HG03432 (cell line): Measurements from ENCODE around the gene NRXN2.

Source experiments
- ATAC-seq: cut with Tn5 transposase; IDR thresholded peaks from one replicate; pipeline ENCODE4 v1.9.1; 2021; ENCODE audit warnings: mild to moderate bottlenecking, moderate library complexity; ENCODE audit not compliant: unreplicated experiment

NRXN2 gene

DNA sequence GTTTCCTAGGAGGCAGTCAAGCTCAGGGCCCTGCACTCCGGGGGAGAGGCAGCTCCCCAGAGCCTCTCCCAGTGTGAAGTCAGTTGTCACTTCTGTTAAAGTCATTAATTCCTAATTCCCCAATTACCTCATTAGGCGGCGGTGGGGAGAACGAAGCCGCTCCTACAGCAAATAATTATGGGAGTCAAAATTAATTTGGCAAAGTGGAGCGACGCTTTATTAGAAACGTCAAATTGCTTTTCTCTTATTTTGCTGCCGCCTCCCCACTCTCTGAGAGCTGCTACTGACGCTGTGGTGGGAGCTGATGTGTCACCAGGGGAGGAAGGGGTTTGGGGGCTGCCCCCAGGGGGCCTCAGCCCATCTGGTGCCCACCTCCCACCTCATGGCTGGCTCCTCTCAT lies 90.3 kb downstream of the NRXN2 start:
- no peak for ATAC-seq

GRCh38 chr11:64632237-64632636 lies 90.8 kb downstream of the NRXN2 start:
- ATAC-seq = no peak

- ATAC-seq = no peak
Observed at GRCh38 chr11:64631675-64632074, 91.3 kb downstream of the NRXN2 start.

DNA sequence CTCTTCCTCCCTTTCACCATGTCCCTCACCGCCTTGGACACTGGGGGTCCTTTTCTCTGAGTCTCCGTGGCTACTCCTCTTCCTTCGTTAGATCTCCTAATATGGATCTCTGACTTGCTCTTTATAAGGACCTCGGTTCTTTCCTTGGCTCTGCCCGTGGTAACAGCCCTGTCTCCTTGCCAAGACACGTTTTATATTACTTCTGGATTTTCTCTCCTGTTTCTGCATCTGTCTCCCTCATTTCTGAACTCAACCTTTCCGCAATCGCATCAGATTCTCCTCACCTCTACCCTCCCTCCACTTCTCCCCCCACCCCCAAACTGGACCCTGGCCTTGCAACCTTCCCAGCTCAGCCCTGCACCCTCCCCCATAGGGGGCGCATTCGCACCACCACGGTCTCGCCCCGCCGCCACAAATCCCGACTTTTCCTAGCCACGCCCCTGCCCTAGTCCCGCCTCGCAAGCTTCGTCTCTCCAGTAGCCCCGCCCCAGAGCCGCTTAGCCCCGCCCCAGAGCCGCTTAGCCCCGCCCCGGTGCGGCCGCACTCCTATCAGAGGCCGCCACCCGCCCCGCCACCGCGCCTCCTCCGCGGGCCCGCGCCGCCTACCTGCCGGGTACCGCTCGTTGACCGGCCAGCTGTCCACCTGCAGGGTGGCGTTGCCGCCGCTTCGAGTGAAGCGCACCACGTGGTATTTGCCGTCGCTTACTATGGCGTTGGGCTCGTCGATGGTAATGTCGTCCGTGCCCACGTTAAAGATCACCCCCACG lies 93.0 kb downstream of the NRXN2 start:
- ATAC-seq = no peak

- ATAC-seq = no peak
Observed at GRCh38 chr11:64629103-64629502, 93.9 kb downstream of the NRXN2 start.

DNA sequence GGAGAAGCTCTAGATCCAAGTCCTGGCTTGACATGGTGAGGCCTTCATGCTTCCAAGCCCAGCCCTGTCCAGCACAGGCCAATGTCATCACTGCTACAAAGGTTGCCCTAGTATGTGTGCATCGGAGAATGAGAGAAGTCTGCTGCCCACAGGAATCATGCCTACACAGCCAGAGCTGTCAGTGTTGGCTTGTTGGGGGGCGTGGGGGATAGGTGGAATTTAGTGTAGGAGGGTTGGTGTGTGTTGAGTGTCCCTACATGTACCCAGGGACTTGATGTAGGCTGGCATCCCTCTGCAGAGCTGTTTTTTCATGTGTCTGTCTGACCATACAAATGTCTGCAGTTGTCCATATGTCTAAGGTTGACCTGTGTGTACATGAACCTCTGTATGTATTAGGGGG lies 94.4 kb downstream of the NRXN2 start:
- ATAC-seq = no peak

DNA sequence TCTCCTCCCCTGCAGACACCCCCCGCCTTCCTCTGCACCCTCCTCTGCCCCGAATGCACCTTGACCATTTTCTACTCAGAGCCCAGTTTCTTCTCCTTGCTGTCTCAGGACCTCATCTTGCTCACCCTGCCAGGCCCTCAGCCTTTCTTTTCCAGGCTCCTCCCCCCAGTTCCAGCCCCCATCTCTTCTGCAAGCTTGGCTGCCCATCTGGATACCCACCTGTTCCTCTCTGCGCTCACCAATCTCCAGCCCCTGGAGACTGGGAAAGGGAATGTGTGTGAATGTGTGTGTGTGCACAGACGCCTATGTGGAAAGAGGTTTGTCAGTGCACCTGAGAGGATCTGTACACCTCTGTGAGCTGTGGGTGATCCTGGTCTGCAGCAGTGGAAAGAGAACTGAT lies 95.6 kb downstream of the NRXN2 start:
- ATAC-seq = no peak

- no peak for ATAC-seq
Observed at GRCh38 chr11:64626637-64627036, 96.4 kb downstream of the NRXN2 start.

DNA sequence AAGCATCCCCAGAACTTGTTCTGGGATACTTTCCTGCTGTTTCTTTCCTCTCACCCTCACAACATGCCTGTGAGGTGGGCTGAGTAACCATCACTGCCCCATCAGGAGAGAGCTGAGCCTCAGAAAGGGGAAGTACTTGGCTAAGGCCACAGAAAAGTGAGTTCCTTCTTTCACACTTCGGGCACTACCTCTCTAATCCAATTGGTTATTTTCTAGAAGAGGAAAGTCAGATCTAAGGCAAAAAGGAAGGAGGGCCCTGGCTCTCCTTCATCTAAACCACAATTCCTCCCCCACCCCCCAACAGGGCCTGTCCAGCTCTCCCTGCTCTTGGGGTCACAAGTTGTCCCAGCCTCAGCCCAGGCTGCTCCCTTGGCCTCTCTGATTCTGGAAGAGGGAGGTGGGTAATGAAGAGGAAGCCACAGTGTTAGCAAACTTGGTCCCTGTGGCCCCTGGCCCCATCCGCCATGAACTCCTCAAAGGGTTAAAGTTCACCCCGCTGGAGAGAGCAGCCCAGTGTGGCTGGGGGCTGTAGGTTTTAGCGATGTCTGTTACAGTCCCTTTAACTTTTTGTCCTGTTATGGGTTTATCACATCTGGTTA lies 98.0 kb downstream of the NRXN2 start:
- ATAC-seq = no peak

DNA sequence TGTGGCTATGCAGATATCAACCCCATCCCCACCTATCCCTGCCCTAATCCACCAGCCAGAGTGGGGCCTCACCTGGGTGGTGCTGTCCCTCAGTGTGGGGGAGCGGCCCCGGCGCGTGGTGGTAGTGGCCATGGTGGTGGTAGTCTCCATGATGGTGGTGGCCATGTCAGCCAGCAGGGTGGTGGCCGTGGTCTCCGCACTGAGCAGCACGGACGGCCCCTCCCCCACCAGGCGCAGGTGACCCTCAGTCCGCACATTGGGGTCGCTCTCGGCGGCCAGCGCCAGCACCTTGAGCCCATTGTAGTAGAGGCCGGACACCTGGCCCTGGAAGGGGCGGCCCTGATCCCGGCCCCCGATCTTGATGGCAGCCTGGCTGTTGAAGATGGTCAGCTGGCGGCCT lies 100.3 kb downstream of the NRXN2 start:
- ATAC-seq = no peak

- no peak for ATAC-seq
Observed at GRCh38 chr11:64621283-64622019, 101.5 kb downstream of the NRXN2 start.

- no peak for ATAC-seq
Observed at GRCh38 chr11:64620381-64620971, 102.5 kb downstream of the NRXN2 start.

DNA sequence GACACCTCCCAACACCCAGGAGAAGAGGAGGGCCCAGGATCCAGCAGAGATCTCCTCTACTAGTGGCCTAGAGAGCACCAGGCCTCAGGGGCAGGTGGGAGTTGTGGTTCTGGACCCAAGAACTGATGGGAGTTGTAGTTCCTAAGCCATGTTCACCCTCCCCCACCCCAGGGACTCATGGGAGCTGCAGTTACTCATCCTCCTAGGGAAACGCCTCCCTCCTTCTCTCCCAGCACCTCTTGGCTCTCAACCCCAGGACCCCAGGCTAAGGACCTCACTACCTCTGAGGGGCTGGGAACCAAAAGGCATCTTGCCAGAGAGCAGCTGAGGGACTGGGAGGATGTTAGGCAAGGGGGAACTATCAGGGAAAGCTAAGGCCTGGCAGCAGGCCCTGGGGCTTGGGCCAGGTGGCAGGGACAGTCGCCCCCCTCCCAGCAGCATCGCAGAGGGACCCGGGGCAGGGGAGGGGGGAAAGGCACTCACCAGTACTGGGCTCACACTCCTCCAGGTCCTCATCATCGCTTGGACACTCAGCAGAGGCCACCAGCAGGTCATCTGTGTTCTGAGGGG lies 103.1 kb downstream of the NRXN2 start:
- ATAC-seq = no peak

DNA sequence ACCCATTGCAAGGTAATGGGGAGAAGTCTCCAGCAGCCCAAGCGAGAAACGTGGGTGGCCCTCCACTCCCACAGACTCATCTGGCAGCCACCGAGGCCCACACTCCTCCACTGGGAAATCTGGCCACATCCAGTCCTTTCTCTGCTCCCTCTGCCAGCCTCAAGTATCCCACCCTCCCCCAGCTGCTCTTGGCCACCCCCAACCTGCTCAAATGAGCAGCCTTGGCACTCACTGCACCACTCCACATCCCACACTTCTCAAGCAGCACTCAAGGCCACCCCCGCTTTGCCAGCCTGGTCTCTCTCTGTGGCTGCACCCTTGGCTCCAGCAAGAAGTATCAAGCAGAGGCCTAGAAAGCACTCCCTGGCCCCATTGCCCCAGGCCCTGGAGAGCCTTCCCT lies 103.8 kb downstream of the NRXN2 start:
- no peak for ATAC-seq

DNA sequence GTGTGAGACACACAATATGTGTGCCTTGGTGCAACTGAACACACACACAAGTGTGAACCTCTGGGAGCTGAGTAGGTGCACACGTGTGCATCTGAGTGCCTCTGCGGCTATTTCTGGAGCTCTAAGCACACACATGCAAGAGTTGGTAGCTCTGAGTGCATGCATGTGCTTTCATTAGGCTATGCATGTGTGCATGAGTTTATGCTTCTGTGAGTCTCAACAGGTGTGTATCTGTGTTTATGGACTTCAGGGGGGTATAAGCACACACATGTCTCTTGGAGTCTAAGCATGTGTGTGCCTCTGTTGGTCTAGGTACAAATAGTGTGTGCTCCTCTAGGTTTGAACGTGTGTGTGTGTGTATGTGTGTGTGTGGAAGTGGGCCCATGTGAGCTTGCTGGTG lies 106.2 kb downstream of the NRXN2 start:
- ATAC-seq = no peak

GRCh38 chr11:64614917-64615316 lies 108.1 kb downstream of the NRXN2 start:
- ATAC-seq = no peak

GRCh38 chr11:64613648-64614047 lies 109.3 kb downstream of the NRXN2 start:
- ATAC-seq = no peak

- no peak for ATAC-seq
Observed at GRCh38 chr11:64611869-64612646, 110.9 kb downstream of the NRXN2 start.

- ATAC-seq = no peak
Observed at GRCh38 chr11:64611176-64611575, 111.8 kb downstream of the NRXN2 start.

- ATAC-seq = no peak
Observed at GRCh38 chr11:64610596-64610995, 112.4 kb downstream of the NRXN2 start.
